ENCODE results near the gene SLC6A3. TPM values are rescaled to one million over a fixed set of nuclear protein-coding genes. Genes with fewer than 3 reads are reported as not detected.

The SLC6A3 gene
- total and polyA plus RNA-seq, 9 of the 15 experiments (the other 6 are each of a cell fraction or from before 2014, with no cell fraction given): not detected

DNA sequence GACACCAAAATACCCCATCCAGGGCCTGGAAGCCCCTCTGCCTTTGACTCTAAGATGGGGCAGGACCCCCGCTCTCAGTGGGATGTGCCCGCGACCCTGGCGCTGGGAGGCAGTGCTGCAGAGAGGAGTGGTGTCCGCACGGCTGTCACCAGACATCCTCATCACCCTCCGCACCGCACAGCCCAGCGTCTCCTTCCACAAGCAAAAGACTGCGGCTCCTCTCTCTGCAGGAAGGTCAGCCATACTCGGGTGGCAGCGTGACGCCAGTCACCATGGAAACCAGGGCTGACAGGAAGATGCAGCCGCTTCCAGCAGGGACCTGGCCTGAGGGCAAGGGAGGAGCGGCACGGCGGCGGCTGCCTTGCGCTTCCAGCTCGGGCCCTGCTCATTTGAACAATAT is 17.1 kb upstream of the SLC6A3 start (continued):
- TF ChIP-seq ZBTB40 (IDR thresholded peaks at IDR 0.05): no peak
- TF ChIP-seq ZBTB40 (CRISPR knock-in tag; IDR thresholded peaks at IDR 0.05): no peak
- no peak for TF ChIP-seq SIX5 (IDR thresholded peaks at IDR 0.05; ENCODE audit: borderline replicate concordance in 1 of 2, insufficient read depth in 1 of 2, low read depth in 1 of 2, low read length in 2 of 2)
- TF ChIP-seq PHTF2 (CRISPR knock-in tag; IDR thresholded peaks at IDR 0.05): no peak
- no peak for TF ChIP-seq MEIS2 (IDR thresholded peaks at IDR 0.05; ENCODE audit: partially characterized antibody)
- TF ChIP-seq CHAMP1 (IDR thresholded peaks at IDR 0.05): no peak
- TF ChIP-seq ZNF197 (CRISPR knock-in tag; IDR thresholded peaks at IDR 0.05; ENCODE audit: low read depth): no peak
- no peak for TF ChIP-seq FOXA3 (CRISPR knock-in tag; conservative IDR thresholded peaks at IDR 0.05 in 1 of 2, IDR thresholded peaks at IDR 0.05 in 1 of 2)
- TF ChIP-seq TBL1XR1 (IDR thresholded peaks at IDR 0.05; ENCODE audit: low read length in 2 of 2): no peak
- no peak for TF ChIP-seq HDGF (IDR thresholded peaks at IDR 0.05)
- TF ChIP-seq XRCC5 (IDR thresholded peaks at IDR 0.05; ENCODE audit: low read depth, low read length): no peak
- TF ChIP-seq USF2 (CRISPR knock-in tag; IDR thresholded peaks at IDR 0.05): no peak
- no peak for TF ChIP-seq TOE1 (IDR thresholded peaks at IDR 0.05; ENCODE audit: borderline replicate concordance)
- TF ChIP-seq TOE1 (CRISPR knock-in tag; IDR thresholded peaks at IDR 0.05; ENCODE audit: borderline replicate concordance, low read depth): no peak
- no peak for TF ChIP-seq ZNF354B (CRISPR knock-in tag; IDR thresholded peaks at IDR 0.05)
- no peak for TF ChIP-seq HMGN3 (IDR thresholded peaks at IDR 0.05; ENCODE audit: borderline replicate concordance, extremely low read depth, insufficient read length, low read depth, low read length)
- TF ChIP-seq MCM2 (IDR thresholded peaks at IDR 0.05; ENCODE audit: low read depth): no peak
- TF ChIP-seq IRF2 (CRISPR knock-in tag; IDR thresholded peaks at IDR 0.05): no peak
